ENCODE measurements around the gene USF1. TPM values are rescaled to one million over a fixed set of nuclear protein-coding genes. Genes with fewer than 3 reads are reported as not detected.

The USF1 gene
- polyA plus RNA-seq, 3 donors, result 6.3 to 335 (median 25.5) TPM

DNA sequence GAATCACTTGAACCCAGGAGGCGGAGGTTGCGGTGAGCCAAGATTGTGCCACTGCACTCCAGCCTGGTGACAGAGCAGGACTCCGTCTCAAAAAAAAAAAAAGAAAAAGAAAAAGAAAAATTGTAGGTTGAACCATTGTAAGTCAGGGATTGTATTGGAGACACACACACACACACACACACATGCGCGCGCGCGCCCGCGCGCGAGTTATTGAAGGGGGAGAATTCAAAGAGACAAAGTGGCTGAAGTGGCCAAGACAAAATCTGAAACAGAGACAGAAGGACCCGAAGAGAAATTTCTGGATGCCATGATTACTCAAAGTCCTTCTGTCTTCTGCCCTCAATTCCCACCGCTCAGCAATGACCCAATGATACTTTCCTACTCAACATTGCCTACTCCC is 48.7 kb upstream of the USF1 start:
- H3K4me2 ChIP-seq (replicated peaks; ENCODE audit: extremely low read depth, low read length, poor library complexity, severe bottlenecking), result no peak overlapping the region
- peaks cover 7 to 9% of the 10 kb centered on the region in 2 donors for H3K36me3 Mint-ChIP-seq
- peaks cover 0 to 5% (median 0%) of the 10 kb centered on the region in 7 donors for H3K9me3 Mint-ChIP-seq
- peaks cover 61% of the 10 kb centered on the region for H3K4me1 Mint-ChIP-seq
- H3K9me3 ChIP-seq (replicated peaks in 1 of 2; ENCODE audit: control insufficient read depth in 1 of 2, insufficient read depth in 1 of 2, low read length in 2 of 2), result no peaks in the 10 kb centered on the region
- H3K4me1 ChIP-seq (ENCODE audit: control insufficient read depth in 1 of 2, insufficient read depth in 2 of 2, low read length in 2 of 2), result peaks cover 37 to 44% of the 10 kb centered on the region in 2 donors
- no peak overlapping the region for H2AFZ ChIP-seq (ENCODE audit: insufficient read depth, low read depth, low read length, poor library complexity, severe bottlenecking)
- intact Hi-C loops (cut with micrococcal nuclease), result no loop called here
- DNase-seq, result no peak
- TF ChIP-seq, protein P1, sequence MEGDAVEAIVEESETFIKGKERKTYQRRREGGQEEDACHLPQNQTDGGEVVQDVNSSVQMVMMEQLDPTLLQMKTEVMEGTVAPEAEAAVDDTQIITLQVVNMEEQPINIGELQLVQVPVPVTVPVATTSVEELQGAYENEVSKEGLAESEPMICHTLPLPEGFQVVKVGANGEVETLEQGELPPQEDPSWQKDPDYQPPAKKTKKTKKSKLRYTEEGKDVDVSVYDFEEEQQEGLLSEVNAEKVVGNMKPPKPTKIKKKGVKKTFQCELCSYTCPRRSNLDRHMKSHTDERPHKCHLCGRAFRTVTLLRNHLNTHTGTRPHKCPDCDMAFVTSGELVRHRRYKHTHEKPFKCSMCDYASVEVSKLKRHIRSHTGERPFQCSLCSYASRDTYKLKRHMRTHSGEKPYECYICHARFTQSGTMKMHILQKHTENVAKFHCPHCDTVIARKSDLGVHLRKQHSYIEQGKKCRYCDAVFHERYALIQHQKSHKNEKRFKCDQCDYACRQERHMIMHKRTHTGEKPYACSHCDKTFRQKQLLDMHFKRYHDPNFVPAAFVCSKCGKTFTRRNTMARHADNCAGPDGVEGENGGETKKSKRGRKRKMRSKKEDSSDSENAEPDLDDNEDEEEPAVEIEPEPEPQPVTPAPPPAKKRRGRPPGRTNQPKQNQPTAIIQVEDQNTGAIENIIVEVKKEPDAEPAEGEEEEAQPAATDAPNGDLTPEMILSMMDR (IDR thresholded peaks at IDR 0.05), result no peak
- H3K27ac Mint-ChIP-seq, result peak overlapping the region in 1 of 7 donors; percentile 35
- H4K20me1 ChIP-seq (ENCODE audit: insufficient read depth, low read length), result no peaks in the 10 kb centered on the region
- no peak overlapping the region for H3K4me3 ChIP-seq (replicated peaks in 1 of 3; ENCODE audit: low read depth in 2 of 3, low read length in 3 of 3)
- WGBS (ENCODE audit: insufficient coverage), result 100% methylated on average over 1 of the region's 14 CpGs
- peaks cover 0 to 5% of the 10 kb centered on the region in 2 donors for H3K36me3 ChIP-seq (replicated peaks in 1 of 2; ENCODE audit: control insufficient read depth in 1 of 2, insufficient read depth in 2 of 2, low read length in 2 of 2)
- H3K79me2 ChIP-seq (ENCODE audit: insufficient read depth, low read length), result no peaks in the 10 kb centered on the region
- no peak overlapping the region for H3K9ac ChIP-seq (ENCODE audit: insufficient read depth, low read length, poor library complexity, severe bottlenecking)
- no peak overlapping the region for H3K27ac ChIP-seq (ENCODE audit: low read depth in 1 of 2, low read length in 2 of 2)
- H3K27me3 ChIP-seq (ENCODE audit: control insufficient read depth in 2 of 2, insufficient read depth in 2 of 2, low read length in 2 of 2), result peaks cover 0 to 7% of the 10 kb centered on the region in 2 donors
- H3K4me3 Mint-ChIP-seq, result peak overlapping the region in 1 of 2 donors; percentile 27
- H3K27me3 Mint-ChIP-seq (ENCODE audit: low read depth in 3 of 3), result peaks cover 8 to 24% (median 10%) of the 10 kb centered on the region in 3 donors

DNA sequence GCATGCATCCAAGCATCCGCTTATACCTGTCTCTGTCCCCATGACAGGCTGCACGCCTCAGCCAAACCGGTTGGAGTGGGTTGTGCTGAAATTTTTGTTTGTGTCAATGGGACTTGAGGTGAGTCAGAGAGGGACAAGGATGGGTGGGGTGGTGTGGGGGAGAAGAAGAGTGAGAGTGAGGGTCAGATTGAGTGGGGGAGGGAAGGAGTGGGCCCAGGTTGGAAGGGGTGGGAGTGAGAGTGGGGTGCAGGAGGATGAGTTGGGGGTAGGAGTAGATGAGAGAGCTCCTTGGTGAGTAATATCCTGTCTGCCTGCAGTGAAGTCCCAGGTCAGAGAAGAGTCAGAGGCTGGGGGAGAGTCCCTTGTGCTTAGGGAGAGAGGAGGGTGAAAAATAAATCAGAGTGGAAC is 46.8 kb upstream of the USF1 start:
- intact Hi-C loops (cut with micrococcal nuclease), result no loop called here
- Mint-ChIP-seq H3K4me3 (no peak overlapping the region), H3K27me3 (ENCODE audit: low read depth in 3 of 3) (peaks cover 0 to 16% (median 5%) of the 10 kb centered on the region in 3 donors), H3K36me3 (peaks cover 0 to 3% of the 10 kb centered on the region in 2 donors), H3K9me3 (peaks cover 0 to 2% (median 0%) of the 10 kb centered on the region in 7 donors), H3K27ac (peak overlapping the region in 3 of 7 donors; percentile 4 to 34 (median 17)), H3K4me1 (peaks cover 66% of the 10 kb centered on the region)
- H3K36me3 ChIP-seq (replicated peaks in 1 of 2; ENCODE audit: control insufficient read depth in 1 of 2, insufficient read depth in 2 of 2, low read length in 2 of 2), result no peaks in the 10 kb centered on the region
- H3K4me3 ChIP-seq (replicated peaks in 1 of 3; ENCODE audit: low read depth in 2 of 3, low read length in 3 of 3), result no peak overlapping the region
- DNase-seq, result peak in 2 of 3 donors; percentile 26 to 67
- H3K27me3 ChIP-seq (ENCODE audit: control insufficient read depth in 2 of 2, insufficient read depth in 2 of 2, low read length in 2 of 2), result no peaks in the 10 kb centered on the region
- WGBS (ENCODE audit: insufficient coverage), result 96% methylated on average over 3 of the region's 3 CpGs
- H3K9me3 ChIP-seq (replicated peaks in 1 of 2; ENCODE audit: control insufficient read depth in 1 of 2, insufficient read depth in 1 of 2, low read length in 2 of 2), result no peaks in the 10 kb centered on the region
- no peak overlapping the region for H2AFZ ChIP-seq (ENCODE audit: insufficient read depth, low read depth, low read length, poor library complexity, severe bottlenecking)
- H3K4me1 ChIP-seq (ENCODE audit: control insufficient read depth in 1 of 2, insufficient read depth in 2 of 2, low read length in 2 of 2), result peaks cover 40 to 48% of the 10 kb centered on the region in 2 donors
- no peak overlapping the region for H3K9ac ChIP-seq (ENCODE audit: insufficient read depth, low read length, poor library complexity, severe bottlenecking)
- TF ChIP-seq, protein P1 (IDR thresholded peaks at IDR 0.05), result no peak
- H3K4me2 ChIP-seq (replicated peaks; ENCODE audit: extremely low read depth, low read length, poor library complexity, severe bottlenecking), result no peak overlapping the region
- H3K79me2 ChIP-seq (ENCODE audit: insufficient read depth, low read length), result no peaks in the 10 kb centered on the region
- H3K27ac ChIP-seq (ENCODE audit: low read depth in 1 of 2, low read length in 2 of 2), result no peak overlapping the region
- no peaks in the 10 kb centered on the region for H4K20me1 ChIP-seq (ENCODE audit: insufficient read depth, low read length)
